HepG2 (cell line): ENCODE measurements around the gene NOC2L. TPM values are rescaled to one million over a fixed set of nuclear protein-coding genes. Genes with fewer than 3 reads are reported as not detected.

Experiments used
- ARHGAP35 ChIP-seq: sonication (generic); formaldehyde crosslinking; IDR thresholded peaks from 2 replicates; pipeline ENCODE4 v1.9.0; 2022; ENCODE audit warnings: mild to moderate bottlenecking, inconsistent platforms, moderate library complexity, missing genetic modification reagents, borderline replicate concordance
- CSRNP1 ChIP-seq: sonication (generic); formaldehyde crosslinking; IDR thresholded peaks from 2 replicates; pipeline ENCODE4 v1.8.1; 2023; ENCODE audit warnings: mild to moderate bottlenecking, missing genetic modification reagents
- E2F5 ChIP-seq: sonication (generic); formaldehyde crosslinking; conservative IDR thresholded peaks from 2 replicates; pipeline ENCODE4 v1.4.0; 2020; ENCODE audit warnings: missing genetic modification reagents
- FOXP1 ChIP-seq, 2 experiments: fragments of 450-650 bp in 1 of 2; IDR thresholded peaks; 2 replicates each; pipeline ENCODE4 v1.6.1; 2017 to 2018; ENCODE audit warnings: antibody characterized with exemption in 1 of 2
- GPBP1L1 ChIP-seq: sonication (generic); formaldehyde crosslinking; IDR thresholded peaks from 2 replicates; pipeline ENCODE4 v1.5.0; 2020; ENCODE audit warnings: mild to moderate bottlenecking, missing genetic modification reagents
- HHEX ChIP-seq: IDR thresholded peaks from 2 replicates; pipeline ENCODE4 v1.6.1; 2016; ENCODE audit warnings: control low read depth
- RFXAP ChIP-seq: sonication (generic); formaldehyde crosslinking; IDR thresholded peaks from 2 replicates; pipeline ENCODE4 v1.4.0; 2020; ENCODE audit warnings: missing genetic modification reagents, borderline replicate concordance
- RORA ChIP-seq: sonication (generic); formaldehyde crosslinking; IDR thresholded peaks from 2 replicates; pipeline ENCODE4 v1.5.0; 2020; ENCODE audit warnings: mild to moderate bottlenecking, missing genetic modification reagents, moderate library complexity
- U2AF1 ChIP-seq: fragments of 200-400 bp; formaldehyde crosslinking; optimal IDR thresholded peaks from 2 replicates; pipeline ENCODE3; 2017; ENCODE audit warnings: mild to moderate bottlenecking, low read depth, low read length
- ZBTB44 ChIP-seq: sonication (generic); formaldehyde crosslinking; IDR thresholded peaks from 2 replicates; pipeline ENCODE4 v1.4.0; 2020; ENCODE audit warnings: missing genetic modification reagents
- ZNF33B ChIP-seq: sonication (generic); formaldehyde crosslinking; IDR thresholded peaks from 2 replicates; pipeline ENCODE4 v1.5.1; 2020; ENCODE audit warnings: mild to moderate bottlenecking, missing genetic modification reagents
- ZNF407 ChIP-seq: sonication (generic); formaldehyde crosslinking; IDR thresholded peaks from one replicate; pipeline ENCODE4 v1.5.1; 2020; ENCODE audit warnings: mild to moderate bottlenecking, missing genetic modification reagents; ENCODE audit errors: not compliant biosample characterization
- ZNF674 ChIP-seq: sonication (generic); formaldehyde crosslinking; IDR thresholded peaks from 2 replicates; pipeline ENCODE4 v1.5.0; 2020; ENCODE audit warnings: low read depth, mild to moderate bottlenecking, missing genetic modification reagents
- ZNF724P ChIP-seq: sonication (generic); formaldehyde crosslinking; IDR thresholded peaks from 2 replicates; pipeline ENCODE4 v1.8.0; 2022; ENCODE audit warnings: missing genetic modification reagents, borderline replicate concordance
- polyA plus RNA-seq, 8 experiments: library from polyadenylated mRNA; depleted of rRNA in 3 of 8; stranded (reverse) in 7 of 8; unstranded in 1 of 8; fragments of >200 nt; fragmentation: Illumina TruSeq in 4 of 8; extraction: Trizol in 4 of 8; gene quantifications; 2 replicates each; pipeline versions ENCODE4 v1.2.1 to v1.2.3, GENCODE V29; 2011 to 2016; ENCODE audit warnings: low read depth in 4 of 8, missing spikeins in 1 of 8, mixed read lengths in 1 of 8; ENCODE audit not compliant: insufficient read depth in 1 of 8
- total RNA-seq, 5 experiments: library from RNA; depleted of rRNA; stranded (reverse); fragments of >200 nt; fragmentation: Illumina TruSeq; extraction: Trizol; gene quantifications; 2 replicates each; pipeline ENCODE4 v1.2.3, GENCODE V29; 2016; ENCODE audit warnings: low read depth in 1 of 5

Gene NOC2L
- total and polyA plus RNA-seq, 2 of the 13 experiments (the other 11 are each of a cell fraction or from before 2014, with no cell fraction given), result 32.0 to 103 TPM

GRCh38 chr1:1000357-1001056 lies 41.5 kb upstream of the NOC2L start (continued):
- TF ChIP-seq ZNF407 (CRISPR knock-in tag) (peak; percentile 23), RFXAP (CRISPR knock-in tag) (0 out of 2 replicates have a peak, but pooled peaks have one; percentile 23), FOXP1 (IDR thresholded peaks at IDR 0.05) (no peak), FOXP1 (CRISPR knock-in tag; IDR thresholded peaks at IDR 0.05) (no peak), GPBP1L1 (CRISPR knock-in tag) (no peak), E2F5 (CRISPR knock-in tag) (no peak), U2AF1 (peak; percentile 32), ZNF33B (CRISPR knock-in tag) (no peak), ZNF674 (0 out of 2 replicates have a peak, but pooled peaks have one; percentile 75), ZBTB44 (no peak), RORA (no peak), CSRNP1 (CRISPR knock-in tag) (peak; percentile 56), HHEX (CRISPR knock-in tag) (no peak), ZNF724P (CRISPR knock-in tag) (peak; percentile 94; the same call in 1 of the 2 replicates), ARHGAP35 (peak; percentile 78)
